GM19238 (cell line): ENCODE measurements around the gene DNAAF2.
A peak's percentile ranks its signal among the peaks of the same experiment; 100 is the strongest.
"Not testable (repeated sequence)": the region's sequence is repeated elsewhere in the genome, so short reads cannot be mapped to it uniquely, and the experiment has no call there.

ENCODE experiments used
- DNase-seq: peaks from one replicate; pipeline ENCODE4 v3.0.0; 2011; ENCODE audit warnings: low spot score; ENCODE audit not compliant: insufficient read length

DNAAF2 gene, protein sequence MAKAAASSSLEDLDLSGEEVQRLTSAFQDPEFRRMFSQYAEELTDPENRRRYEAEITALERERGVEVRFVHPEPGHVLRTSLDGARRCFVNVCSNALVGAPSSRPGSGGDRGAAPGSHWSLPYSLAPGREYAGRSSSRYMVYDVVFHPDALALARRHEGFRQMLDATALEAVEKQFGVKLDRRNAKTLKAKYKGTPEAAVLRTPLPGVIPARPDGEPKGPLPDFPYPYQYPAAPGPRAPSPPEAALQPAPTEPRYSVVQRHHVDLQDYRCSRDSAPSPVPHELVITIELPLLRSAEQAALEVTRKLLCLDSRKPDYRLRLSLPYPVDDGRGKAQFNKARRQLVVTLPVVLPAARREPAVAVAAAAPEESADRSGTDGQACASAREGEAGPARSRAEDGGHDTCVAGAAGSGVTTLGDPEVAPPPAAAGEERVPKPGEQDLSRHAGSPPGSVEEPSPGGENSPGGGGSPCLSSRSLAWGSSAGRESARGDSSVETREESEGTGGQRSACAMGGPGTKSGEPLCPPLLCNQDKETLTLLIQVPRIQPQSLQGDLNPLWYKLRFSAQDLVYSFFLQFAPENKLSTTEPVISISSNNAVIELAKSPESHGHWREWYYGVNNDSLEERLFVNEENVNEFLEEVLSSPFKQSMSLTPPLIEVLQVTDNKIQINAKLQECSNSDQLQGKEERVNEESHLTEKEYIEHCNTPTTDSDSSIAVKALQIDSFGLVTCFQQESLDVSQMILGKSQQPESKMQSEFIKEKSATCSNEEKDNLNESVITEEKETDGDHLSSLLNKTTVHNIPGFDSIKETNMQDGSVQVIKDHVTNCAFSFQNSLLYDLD

DNA sequence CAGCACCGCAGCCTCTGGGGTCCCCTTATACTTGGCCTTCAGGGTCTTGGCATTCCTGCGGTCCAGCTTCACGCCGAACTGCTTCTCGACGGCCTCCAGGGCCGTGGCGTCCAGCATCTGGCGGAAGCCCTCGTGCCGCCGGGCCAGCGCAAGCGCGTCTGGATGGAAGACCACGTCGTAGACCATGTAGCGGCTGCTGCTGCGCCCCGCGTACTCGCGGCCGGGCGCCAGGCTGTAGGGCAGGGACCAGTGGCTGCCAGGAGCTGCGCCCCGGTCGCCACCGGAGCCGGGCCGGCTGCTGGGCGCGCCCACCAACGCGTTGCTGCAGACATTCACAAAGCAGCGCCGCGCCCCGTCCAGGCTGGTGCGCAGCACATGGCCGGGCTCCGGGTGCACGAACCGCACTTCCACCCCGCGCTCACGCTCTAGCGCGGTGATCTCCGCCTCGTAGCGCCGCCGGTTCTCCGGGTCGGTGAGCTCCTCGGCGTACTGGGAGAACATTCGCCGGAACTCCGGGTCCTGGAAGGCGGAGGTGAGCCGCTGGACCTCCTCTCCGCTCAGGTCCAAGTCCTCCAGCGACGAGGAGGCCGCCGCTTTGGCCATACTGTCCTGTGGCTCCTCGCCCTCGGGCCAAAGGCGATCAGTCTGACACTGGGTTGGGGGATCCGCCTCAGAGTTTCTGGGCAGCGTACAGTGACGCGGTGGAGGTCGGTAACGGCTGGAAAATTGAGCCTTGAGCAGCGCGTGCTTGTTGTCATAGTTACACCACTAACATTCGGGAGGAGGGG is at the start of gene DNAAF2:
Gene DNAAF2 (minus strand): TSS at position 698 of the 788 bp plus-strand sequence. CDS start 95 bp downstream, at position 603.
- DNase-seq, result peak; percentile 35

DNA sequence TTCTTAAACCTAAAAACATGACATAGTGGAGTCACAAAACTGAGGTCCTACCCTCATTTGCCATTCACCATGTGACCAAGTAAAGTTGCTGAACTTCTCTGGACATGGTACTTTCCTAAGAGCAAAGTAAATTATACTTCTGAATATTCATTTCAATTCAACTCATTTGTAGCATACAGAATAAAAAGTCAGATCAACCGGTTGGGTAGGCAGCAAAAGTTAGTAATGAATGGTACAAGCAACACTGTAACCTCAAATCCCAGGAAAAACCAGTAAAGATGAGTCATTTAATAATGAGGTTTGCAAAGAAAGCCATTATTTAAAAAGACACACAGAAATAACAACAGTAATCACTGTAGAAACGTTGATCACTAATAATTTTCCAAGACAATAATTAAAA is 44.2 kb upstream of the DNAAF2 start:
- DNase-seq, result no peak

DNA sequence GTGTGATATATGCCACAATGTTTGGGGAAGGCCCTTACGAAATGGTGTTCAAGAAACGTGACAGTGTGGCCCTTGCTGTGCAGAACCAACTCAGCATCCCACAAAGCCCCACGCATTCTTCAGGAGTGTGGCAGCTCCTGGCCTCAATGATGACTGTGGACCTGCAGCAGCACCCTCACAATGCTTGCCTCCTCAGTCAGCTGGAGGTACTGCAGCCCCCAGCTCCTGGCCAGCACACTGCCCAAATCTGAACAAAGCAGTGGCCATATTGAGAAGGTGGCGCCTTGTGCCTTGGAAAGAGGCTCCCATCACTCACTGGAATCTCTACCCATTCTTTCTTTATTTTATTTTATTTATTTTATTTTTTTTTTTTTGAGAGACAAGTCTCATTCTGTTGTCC is 42.6 kb upstream of the DNAAF2 start:
- no peak for DNase-seq

DNA sequence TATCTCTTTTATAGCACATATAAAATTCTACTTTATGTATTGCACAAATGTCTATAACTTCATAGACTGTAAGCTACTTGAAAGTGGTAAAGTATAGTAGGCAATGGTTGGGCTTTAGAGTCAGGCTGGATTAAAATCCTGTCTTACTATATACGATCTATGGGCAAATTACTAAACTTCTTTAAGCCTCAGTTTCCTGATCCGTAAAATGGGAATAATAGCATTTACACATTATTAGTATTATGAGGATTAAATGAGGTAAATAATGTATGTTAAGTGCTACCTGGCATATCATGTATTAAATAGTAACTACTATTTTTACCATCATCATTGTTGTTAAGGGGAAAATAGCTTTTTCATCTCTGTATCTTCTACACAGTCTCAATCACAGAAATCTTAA is 38.5 kb upstream of the DNAAF2 start:
- no peak for DNase-seq

DNA sequence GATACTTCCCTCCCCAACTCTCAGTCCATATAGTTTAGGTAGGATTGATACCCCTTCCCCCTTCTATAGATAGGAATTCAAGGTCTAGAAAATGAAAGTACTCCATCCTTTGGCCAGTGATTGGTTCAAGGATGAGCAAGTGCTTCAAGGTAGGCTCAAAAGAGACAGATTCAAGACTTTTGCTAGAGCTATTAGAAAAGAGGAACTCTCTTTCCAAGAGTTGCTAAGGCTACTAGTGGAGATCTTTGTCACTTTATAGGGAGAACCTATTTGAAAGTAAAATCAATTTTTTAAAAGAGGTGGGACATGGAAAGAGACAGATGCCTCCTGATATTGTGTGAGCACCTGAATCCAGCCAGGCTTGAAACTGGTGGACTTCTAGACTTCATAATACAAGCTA is 35.4 kb upstream of the DNAAF2 start:
- DNase-seq, result no peak

DNA sequence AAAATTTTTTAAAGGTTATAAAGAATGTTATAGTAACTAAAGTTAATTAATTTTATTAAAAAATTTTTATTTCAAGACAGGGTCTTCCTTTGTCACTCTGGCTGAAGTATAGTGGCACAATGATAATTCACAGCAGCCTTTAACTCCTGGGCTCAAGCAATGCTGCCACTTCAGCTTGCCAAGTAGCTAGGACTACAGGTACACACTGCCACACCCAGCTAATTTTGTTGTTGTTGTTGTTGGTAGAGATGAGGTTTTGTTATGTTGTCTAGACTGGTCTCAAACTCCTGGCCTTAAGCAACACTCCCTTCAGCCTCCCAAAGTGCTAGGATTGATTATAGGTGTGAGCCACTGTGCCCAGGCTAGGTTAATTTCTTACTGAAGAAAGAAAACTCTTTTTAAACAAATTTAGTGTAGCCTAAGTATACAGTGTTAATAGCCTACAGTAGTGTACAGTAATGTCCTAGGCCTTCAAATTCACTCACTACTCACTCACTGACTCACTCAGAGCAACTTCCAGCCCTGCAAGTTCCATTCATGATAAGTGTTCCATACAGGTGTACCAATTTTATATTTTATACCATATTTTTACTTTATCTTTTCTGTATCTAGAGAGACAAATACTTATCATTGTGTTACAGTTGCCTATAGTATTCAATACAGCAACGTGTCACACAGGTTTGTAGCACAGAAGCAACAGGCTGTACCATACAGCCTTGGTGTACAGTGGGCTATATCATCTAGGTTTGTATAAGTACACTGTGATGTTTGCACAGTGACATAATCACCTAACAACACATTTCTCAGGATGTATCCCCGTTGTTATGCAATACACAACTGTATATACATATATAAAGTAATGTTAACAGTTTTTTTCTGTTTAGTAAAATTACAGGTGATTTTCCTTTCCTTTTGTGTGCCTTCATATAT is 24.7 kb upstream of the DNAAF2 start:
- no peak for DNase-seq

DNA sequence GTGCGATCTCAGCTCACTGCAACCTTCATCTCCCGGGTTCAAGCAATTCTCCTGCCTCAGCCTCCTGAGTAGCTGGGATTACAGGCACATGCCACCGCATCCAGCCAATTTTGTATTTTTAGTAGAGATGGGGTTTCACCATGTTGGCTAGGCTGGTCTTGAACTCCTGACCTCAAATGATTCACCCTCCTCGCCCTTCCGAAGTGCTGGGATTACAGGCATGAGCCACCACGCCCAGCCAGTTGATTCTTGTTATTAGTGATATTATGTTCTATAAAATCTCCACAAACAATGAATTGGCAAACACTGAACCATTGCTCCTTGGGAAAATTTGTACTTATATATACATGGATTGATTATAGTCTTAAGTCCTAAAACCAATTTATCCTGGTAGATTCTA is 22.5 kb upstream of the DNAAF2 start:
- not testable (repeated sequence) for DNase-seq

DNA sequence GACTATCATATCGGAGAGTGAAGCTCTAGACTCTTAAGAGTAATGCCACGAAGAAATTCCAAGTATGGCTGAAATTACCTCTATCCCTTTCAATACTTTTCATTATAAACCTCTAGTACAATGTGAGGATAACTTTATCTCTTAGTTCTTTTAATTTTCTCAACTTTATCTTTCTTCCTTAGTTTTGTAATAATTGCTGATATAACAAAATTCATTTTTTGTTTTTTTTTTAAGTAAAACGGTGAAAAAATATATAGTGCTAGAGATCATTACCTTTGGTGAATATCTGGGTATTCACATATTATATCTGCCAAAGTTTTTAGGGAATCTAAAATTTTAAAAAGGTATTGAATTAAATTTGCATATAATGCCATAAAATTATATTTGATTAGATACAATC is 19.5 kb upstream of the DNAAF2 start:
- no peak for DNase-seq

DNA sequence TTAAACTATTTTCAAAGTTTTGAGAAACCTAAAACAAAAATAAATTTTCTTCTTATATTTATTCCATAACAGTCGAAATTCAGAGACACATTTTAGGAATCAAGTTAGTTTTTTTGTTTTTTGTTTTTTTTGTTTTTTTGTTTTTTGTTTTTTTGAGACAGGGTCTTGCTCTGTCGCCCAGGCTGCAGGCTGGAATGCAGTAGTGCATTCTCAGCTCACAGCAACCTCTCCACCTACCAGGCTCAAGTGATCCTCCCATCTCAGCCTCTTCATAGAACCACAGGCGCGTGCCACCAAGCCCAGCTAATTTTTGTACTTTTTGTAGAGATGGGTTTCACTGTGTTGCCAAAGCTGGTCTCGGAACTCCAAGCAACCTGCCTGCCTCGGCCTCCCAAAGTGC is 18.5 kb upstream of the DNAAF2 start:
- no peak for DNase-seq

DNA sequence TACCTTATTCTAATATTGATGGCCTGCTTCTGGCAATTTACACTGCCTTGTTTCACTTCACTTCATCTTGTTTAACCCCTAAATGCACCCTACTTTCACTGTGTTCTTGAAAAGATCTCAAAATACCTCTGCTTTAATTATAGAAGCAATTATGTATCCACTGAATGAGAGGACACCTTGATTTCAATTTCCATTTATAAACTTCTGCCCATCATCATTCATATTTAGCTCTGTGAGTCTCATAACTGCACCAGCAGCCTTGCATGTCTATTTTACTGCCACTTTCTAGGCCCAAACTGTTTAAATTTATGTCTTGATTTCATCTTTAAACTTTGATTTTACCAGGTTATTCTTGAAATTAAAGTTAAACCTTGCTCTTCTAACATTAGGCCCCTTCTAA is 7.1 kb upstream of the DNAAF2 start:
- DNase-seq, result no peak

DNA sequence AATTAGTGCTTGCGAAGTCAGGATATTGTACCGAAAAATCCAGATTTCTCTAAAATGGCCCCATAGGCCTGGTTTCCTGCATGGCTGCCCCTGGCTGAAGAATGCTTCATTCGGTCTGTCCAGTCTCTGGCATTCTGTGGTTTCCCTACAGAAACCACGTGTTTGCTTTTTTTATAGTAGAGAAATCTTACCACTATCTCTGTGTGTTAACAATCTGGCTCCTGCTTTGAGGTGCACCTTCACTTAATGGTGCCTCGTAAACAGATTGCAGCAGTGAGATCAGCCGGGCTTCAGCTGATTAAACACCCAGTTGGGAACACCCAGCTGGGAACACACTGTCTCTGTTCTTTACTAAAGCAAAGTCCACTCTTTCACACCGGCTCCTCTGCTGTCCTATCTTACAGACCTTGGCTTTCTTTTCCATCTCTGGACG is 6.7 kb upstream of the DNAAF2 start:
- no peak for DNase-seq

DNA sequence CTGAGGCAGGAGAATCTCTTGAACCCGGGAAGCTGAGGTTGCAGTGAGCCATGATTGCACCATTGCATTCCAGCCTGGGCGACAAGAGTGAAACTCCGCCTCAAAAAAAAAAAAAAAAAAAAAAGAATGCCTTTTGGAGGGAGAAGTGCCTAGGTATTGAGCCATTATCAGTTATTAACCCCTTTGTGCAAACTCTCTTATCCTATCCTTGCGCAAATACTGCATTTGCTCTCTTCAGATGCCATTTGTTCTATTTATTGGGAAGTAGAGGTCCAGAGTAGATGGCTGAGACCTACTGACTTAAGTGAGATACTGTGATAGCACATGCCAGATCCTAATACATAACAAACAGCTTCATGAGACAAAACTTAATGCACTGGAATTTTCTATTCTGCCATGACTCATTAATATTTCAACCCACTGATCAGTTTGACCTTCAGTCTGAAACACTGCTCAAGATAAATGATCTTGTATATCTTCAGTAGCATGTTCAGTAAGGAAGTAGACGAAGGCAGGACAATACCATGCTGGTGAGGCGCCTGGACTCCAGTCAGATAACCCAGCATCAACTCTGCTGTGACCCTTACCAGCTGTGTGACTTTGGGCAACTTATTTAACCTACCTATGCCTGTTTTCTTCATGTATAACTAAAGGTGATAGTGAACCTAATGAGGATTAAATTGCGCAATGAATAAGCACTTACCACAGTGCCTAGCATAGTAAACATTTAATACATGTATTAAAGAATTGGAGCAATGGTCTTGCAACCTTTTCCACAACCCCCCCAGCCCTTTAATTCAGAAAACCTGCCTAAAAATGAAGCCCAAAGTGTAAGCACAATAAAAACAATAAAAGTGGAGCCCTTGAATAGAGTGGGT is 5.7 kb upstream of the DNAAF2 start:
- no peak for DNase-seq

DNA sequence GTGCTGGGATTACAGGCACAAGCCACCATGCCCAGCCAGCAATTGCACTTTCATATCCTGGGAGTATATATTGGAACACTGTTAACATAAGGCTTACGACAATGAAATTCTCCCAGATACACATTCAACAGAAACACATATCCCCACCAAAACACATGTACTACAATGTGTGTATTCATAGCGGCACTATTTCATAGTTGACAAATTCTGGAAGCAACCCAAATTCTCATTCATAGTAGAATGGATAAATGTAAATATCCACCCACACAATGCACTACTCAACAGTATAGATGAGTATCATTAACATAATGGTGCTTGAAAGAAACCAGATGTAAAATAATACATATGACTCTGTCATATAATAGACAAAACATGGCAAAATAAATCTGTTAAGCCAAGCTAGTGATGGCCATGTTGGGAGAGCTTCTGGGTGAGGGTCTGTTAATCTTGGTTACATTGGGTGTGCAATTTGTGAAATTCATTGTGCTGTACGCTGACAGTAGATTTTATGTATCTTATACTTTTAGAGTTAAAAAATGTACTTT is 2.6 kb upstream of the DNAAF2 start:
- DNase-seq, result no peak

DNA sequence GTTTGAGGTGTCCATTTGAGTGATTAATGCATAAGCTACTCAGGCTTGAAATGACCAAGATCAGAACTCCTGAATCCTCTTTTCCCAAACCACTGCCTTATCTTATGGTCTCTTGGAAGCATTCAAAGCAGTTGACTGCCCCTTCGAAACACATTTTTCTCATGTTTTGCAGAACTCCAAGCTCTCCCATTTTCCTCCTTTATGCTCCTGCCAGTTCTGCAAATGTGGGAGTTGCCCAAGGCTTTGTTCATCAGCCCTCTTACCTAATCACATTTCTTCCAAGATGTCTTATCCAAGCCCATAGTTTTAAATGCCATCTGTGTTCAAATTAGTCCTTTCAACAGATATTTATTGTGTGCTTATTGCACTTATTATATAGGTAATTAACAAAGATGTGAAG is 1.8 kb upstream of the DNAAF2 start:
- DNase-seq, result no peak

DNA sequence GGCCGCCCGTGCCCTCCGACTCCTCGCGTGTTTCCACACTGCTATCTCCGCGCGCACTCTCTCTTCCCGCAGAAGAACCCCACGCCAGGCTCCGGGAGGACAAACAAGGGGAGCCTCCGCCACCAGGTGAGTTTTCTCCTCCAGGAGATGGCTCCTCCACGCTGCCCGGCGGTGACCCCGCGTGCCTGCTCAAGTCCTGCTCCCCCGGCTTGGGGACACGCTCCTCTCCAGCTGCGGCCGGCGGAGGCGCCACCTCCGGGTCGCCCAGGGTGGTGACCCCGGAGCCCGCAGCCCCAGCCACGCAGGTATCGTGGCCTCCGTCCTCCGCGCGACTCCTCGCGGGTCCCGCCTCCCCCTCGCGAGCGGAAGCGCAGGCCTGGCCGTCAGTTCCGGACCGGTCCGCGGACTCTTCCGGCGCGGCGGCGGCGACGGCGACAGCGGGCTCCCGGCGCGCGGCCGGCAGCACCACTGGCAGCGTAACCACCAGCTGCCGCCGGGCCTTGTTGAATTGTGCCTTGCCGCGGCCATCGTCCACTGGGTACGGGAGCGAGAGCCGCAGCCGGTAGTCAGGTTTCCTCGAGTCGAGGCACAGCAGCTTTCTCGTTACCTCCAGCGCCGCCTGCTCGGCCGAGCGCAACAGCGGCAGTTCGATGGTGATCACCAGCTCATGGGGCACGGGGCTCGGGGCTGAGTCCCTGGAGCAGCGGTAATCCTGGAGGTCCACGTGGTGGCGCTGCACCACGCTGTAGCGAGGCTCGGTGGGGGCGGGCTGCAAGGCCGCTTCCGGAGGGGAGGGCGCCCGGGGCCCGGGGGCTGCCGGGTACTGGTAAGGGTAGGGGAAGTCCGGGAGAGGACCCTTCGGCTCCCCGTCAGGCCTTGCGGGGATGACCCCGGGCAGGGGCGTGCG is 1.2 kb downstream of the DNAAF2 start:
- DNase-seq, result peak; percentile 88

DNA sequence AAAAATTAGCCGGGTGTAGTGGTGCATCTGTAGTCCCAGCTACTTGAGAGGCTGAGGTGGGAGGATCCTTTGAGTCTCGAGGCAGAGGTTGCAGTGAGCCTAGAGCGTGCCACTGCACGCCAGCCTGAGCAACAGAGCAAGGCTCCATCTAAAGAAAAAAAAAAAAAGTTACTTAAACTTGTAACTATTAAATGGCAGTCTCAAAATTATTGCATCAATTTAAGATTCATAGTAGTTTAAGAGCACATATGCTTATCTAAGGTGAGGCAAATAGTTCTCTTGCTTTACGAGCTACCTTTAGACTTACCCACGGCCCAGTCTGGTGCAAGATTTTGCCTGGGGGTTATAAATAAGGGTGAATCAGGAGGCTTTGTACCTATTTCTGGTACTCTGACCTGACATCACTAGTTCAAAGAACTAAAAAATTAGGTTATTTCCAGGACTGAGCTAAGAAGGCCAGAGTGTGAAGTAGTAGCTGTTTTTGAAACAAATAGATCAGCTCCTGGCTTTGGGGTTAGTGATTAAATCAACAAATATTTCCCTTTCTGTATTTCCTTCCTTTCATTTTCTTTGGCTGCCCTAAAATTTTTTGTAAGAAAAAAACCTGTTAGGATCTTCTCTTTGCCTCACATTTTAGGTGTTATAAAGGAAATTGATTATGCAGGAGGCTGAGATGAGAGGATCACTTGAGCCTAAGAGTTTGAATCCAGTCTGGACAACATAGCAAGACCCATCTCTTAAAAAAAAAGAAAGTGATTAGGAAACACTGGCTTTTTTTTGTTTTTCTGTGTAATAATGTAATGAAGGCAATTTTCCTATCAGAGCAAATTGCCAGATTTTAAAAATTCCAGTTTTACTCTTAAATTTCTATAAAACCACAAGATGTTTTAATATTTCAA is 10.9 kb downstream of the DNAAF2 start:
- DNase-seq, result no peak

DNA sequence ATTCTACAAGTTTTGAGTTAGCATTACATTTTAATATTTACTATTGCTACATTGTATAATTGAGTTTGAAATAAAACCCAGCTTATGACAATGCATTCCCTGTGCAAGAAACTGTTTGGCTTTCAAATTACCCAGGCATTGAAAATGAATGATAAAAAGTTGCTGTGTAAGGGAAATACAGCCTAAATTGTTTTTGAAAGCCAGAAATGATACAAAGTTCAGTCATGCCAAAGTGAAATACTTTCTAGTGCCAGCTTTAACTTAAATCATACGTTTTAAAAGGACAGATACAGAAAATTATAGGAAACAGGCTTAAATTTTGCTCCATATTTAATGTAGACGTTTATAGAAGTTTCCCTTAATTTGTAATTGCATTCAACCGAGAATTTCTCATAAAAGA is 11.7 kb downstream of the DNAAF2 start:
- no peak for DNase-seq
